T-cell (primary cell): Measurements from ENCODE around the gene AMIGO3. TPM values are rescaled to one million over a fixed set of nuclear protein-coding genes. Genes with fewer than 3 reads are reported as not detected.

Experiments used
- ATAC-seq, 4 experiments: fragments of 200-7000 bp in 3 of 4; fragments of 150-1000 bp in 1 of 4; cut with Tn5 transposase; replicated peaks in 1 of 4; 1 replicate in 3 of 4; 2 replicates in 1 of 4; pipeline ENCODE4 v1.10.0; 2021; ENCODE audit warnings: moderate library complexity in 3 of 4, mild to moderate bottlenecking in 2 of 4, moderate number of reproducible peaks in 1 of 4
- CTCF ChIA-PET, 2 donors: fragments of 300-600 bp; sonication (Branson Sonifier 250); formaldehyde crosslinking; loops; one replicate each; lab custom pipeline; 2022; ENCODE audit warnings: antibody characterized with exemption in 2 of 2; lab: Charles Lee
- POLR2A ChIA-PET, 2 donors: fragments of 300-600 bp; sonication (Branson Sonifier 250); formaldehyde crosslinking; loops; one replicate each; lab custom pipeline; 2022; ENCODE audit warnings: antibody characterized with exemption in 2 of 2; lab: Charles Lee
- DNase-seq, 35 experiments: peaks; one replicate each; pipeline versions ENCODE4 v3.0.0 to v3.0.0-alpha.2; 2013 to 2023
- H3K27ac ChIP-seq: one replicate; pipeline ENCODE4 v1.5.1; 2013; ENCODE audit warnings: low read length
- H3K27me3 ChIP-seq, 2 experiments: replicated peaks in 1 of 2; 1 replicate in 1 of 2; 2 replicates in 1 of 2; pipeline versions ENCODE4 v1.6.1 to v1.7.0; 2013; ENCODE audit warnings: low read length in 1 of 2, mixed read lengths in 1 of 2; ENCODE audit not compliant: control insufficient read depth in 2 of 2, insufficient read depth in 2 of 2; ENCODE audit errors: extremely low read depth in 1 of 2
- H3K36me3 ChIP-seq, 2 donors: 1 replicate in 1 of 2; 2 replicates in 1 of 2; pipeline versions ENCODE4 v1.6.1 to v1.7.0; 2013; ENCODE audit warnings: low read length in 1 of 2; ENCODE audit not compliant: control insufficient read depth in 2 of 2, insufficient read depth in 1 of 2; ENCODE audit errors: extremely low read depth in 1 of 2
- H3K4me1 ChIP-seq, 2 experiments: 1 replicate in 1 of 2; 2 replicates in 1 of 2; pipeline versions ENCODE4 v1.6.1 to v1.7.0; 2013; ENCODE audit warnings: low read length in 2 of 2, mixed read lengths in 1 of 2; ENCODE audit not compliant: insufficient read depth in 2 of 2, control insufficient read depth in 1 of 2; ENCODE audit errors: extremely low read depth in 1 of 2
- H3K4me3 ChIP-seq, 2 donors: 1 replicate in 1 of 2; 2 replicates in 1 of 2; pipeline versions ENCODE4 v1.5.1 to v1.7.0; 2013; ENCODE audit warnings: mild to moderate bottlenecking in 2 of 2, low read length in 1 of 2, moderate library complexity in 1 of 2; ENCODE audit not compliant: control insufficient read depth in 1 of 2; ENCODE audit errors: extremely low read depth in 1 of 2
- H3K9me3 ChIP-seq: 2 replicates; pipeline ENCODE4 v1.7.0; 2013
- H3K27ac Mint-ChIP-seq, 2 donors: one replicate each; pipeline ENCODE4 v1.8.0; 2020 to 2021; ENCODE audit warnings: mild to moderate bottlenecking in 2 of 2, mixed read lengths in 2 of 2
- H3K27me3 Mint-ChIP-seq, 2 donors: one replicate each; pipeline ENCODE4 v1.8.0; 2021 to 2022; ENCODE audit warnings: mixed read lengths in 2 of 2
- H3K36me3 Mint-ChIP-seq: one replicate; pipeline ENCODE4 v1.8.0; 2021; ENCODE audit warnings: mixed read lengths
- H3K4me1 Mint-ChIP-seq, 3 donors: one replicate each; pipeline ENCODE4 v1.8.0; 2020 to 2022; ENCODE audit warnings: mixed read lengths in 3 of 3, mild to moderate bottlenecking in 1 of 3
- H3K4me3 Mint-ChIP-seq, 3 donors: one replicate each; pipeline ENCODE4 v1.8.0; 2020 to 2022; ENCODE audit warnings: mild to moderate bottlenecking in 3 of 3, mixed read lengths in 3 of 3, moderate library complexity in 3 of 3
- H3K9me3 Mint-ChIP-seq, 3 donors: one replicate each; pipeline ENCODE4 v1.8.0; 2020 to 2022; ENCODE audit warnings: mixed read lengths in 3 of 3
- WGBS: methylation state at CpG from one replicate; pipeline ENCODE4 v1.1.5; 2013; ENCODE audit warnings: missing lambda C conversion rate; ENCODE audit not compliant: insufficient coverage; 5-methylcytosine and 5-hydroxymethylcytosine counted together
- total RNA-seq, 35 experiments: library from RNA in 6 of 35; stranded (reverse) in 6 of 35; fragments of 120-200 nt in 1 of 35; gene quantifications; one replicate each; pipeline versions ENCODE4 v1.2.1 to v1.2.4 and lab custom pipeline; 2013 to 2026

AMIGO3 gene
- total RNA-seq, 5 donors from 2014 or later (not counting 1 experiment from before 2014, with no cell fraction given): 0.20 to 1.4 (median 0.26) TPM; not detected in 2

- peaks cover 0 to under 1% of the 10 kb centered on the region in 2 experiments for H3K27me3 ChIP-seq
- ATAC-seq (no peak), DNase-seq (no peak)
- Mint-ChIP-seq H3K4me3 (no peak overlapping the region), H3K36me3 (peaks cover 38% of the 10 kb centered on the region), H3K4me1 (peaks cover 8 to 25% (median 23%) of the 10 kb centered on the region in 3 donors), H3K27ac (no peak overlapping the region), H3K9me3 (no peaks in the 10 kb centered on the region), H3K27me3 (peaks cover 0 to 1% of the 10 kb centered on the region in 2 donors)
- H3K4me3 ChIP-seq: no peak overlapping the region
- WGBS: 91% methylated on average over 4 of the region's 7 CpGs
- H3K36me3 ChIP-seq: peaks cover 17 to 83% of the 10 kb centered on the region in 2 donors
- CTCF ChIA-PET: no interaction called here
- POLR2A ChIA-PET: interaction anchor here in 1 of 2 donors (0.5 kb wide), 1 partner anchor 410 kb away, joined by 3 read pairs; no protein-coding TSS in a partner anchor
- peaks cover 2 to 23% of the 10 kb centered on the region in 2 experiments for H3K4me1 ChIP-seq
- no peaks in the 10 kb centered on the region for H3K9me3 ChIP-seq
- H3K27ac ChIP-seq: no peak overlapping the region
Observed at GRCh38 chr3:49680493-49681231, 38.8 kb downstream of the AMIGO3 start.

- Mint-ChIP-seq H3K4me1 (peaks cover 41 to 47% (median 44%) of the 10 kb centered on the region in 3 donors), H3K36me3 (peaks cover 33% of the 10 kb centered on the region), H3K4me3 (peak overlapping the region; percentile 25 to 93 (median 47)), H3K27me3 (no peaks in the 10 kb centered on the region), H3K9me3 (no peaks in the 10 kb centered on the region), H3K27ac (no peak overlapping the region)
- Histone ChIP-seq H3K9me3 (no peaks in the 10 kb centered on the region), H3K36me3 (peaks cover 7 to 54% of the 10 kb centered on the region in 2 donors), H3K27me3 (no peaks in the 10 kb centered on the region), H3K27ac (no peak overlapping the region), H3K4me1 (peaks cover 12 to 41% of the 10 kb centered on the region in 2 experiments), H3K4me3 (no peak overlapping the region)
- ATAC-seq: no peak
- 95% methylated on average over 11 of the region's 11 CpGs for WGBS
- DNase-seq: no peak
- ChIA-PET CTCF (interaction anchor here in 1 of 2 donors (1.7 kb wide), 1 partner anchor 136 kb away, joined by 7 read pairs; no protein-coding TSS in a partner anchor), POLR2A (no interaction called here)
Observed at GRCh38 chr3:49675912-49676311, 43.6 kb downstream of the AMIGO3 start.

- Mint-ChIP-seq H3K4me3 (peak overlapping the region; percentile 87 to 93 (median 90)), H3K27me3 (no peaks in the 10 kb centered on the region), H3K4me1 (peaks cover 41 to 42% (median 42%) of the 10 kb centered on the region in 3 donors), H3K36me3 (peaks cover 26% of the 10 kb centered on the region), H3K27ac (peak overlapping the region in 1 of 2 donors; percentile 73), H3K9me3 (no peaks in the 10 kb centered on the region)
- Histone ChIP-seq H3K9me3 (no peaks in the 10 kb centered on the region), H3K27ac (no peak overlapping the region), H3K4me3 (peak overlapping the region; percentile 63 to 80), H3K27me3 (no peaks in the 10 kb centered on the region), H3K36me3 (peaks cover 7 to 41% of the 10 kb centered on the region in 2 donors), H3K4me1 (peaks cover 12 to 41% of the 10 kb centered on the region in 2 experiments)
- 0% methylated on average over 24 of the region's 34 CpGs for WGBS
- POLR2A ChIA-PET: no interaction called here
- ATAC-seq (peak; percentile 4 to 7 (median 6)), DNase-seq (peak in 18 of 35 experiments; percentile 11 to 38 (median 22))
- CTCF ChIA-PET: no interaction called here
Observed at GRCh38 chr3:49674497-49674983, 44.9 kb downstream of the AMIGO3 start.

DNA sequence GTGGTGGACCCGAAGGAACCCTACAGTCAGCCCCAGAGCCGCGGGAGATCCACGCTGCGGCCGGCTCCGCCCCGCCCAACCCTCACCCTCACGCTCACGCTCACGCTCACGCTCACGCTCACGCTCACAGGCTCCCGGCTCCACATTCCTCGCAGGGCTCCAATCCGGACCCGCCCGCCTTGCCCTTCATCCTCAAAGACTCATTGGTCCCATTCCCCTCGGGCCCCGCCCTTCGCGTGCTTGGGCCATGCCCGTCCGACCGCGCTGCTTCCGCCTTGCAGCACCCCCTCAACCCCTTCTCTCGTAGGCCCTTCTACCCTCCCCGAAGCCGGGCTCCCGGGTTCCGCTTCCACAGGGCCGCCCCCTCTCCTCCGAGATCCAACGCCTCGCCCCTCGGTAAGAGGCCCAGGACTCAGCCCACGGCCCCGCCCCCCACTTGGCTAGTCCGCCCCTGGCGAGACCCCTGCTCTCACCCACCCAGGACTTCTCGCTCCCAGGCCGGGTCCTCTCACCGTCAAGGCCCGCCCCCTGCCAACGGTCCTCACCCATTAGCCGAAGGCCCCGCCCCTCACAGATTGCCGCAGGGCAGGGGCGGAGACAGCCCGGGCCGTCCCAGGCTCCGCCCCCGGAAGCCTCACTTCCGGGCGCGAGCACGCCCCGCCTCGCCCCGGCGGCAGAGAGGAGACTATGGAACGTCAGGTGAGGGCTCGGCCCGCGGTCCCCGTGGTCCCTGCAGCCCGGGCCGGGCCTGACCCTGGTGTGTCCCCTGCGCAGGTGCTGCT is 45.6 kb downstream of the AMIGO3 start, which contains the start of gene APEH:
Gene APEH, plus strand, starts transcription at position 637 of the 782 bp plus-strand sequence. Its CDS starts 51 bp downstream, at position 688.
- under 1% methylated on average over 70 of the region's 71 CpGs for WGBS
- Mint-ChIP-seq H3K9me3 (no peaks in the 10 kb centered on the region), H3K27me3 (no peaks in the 10 kb centered on the region)

GRCh38 chr3:49673121-49673714 is 46.3 kb downstream of the AMIGO3 start:
- POLR2A ChIA-PET: interaction anchor here in 1 of 2 donors (0.7 kb wide), 2 partner anchors 134 to 351 kb away, joined by 3 to 12 read pairs; no protein-coding TSS in a partner anchor
- peaks cover 7 to 27% of the 10 kb centered on the region in 2 donors for H3K36me3 ChIP-seq
- CTCF ChIA-PET: interaction anchor here (0.6 to 3.3 kb wide), 6 partner anchors 22 to 257 kb away, joined by 3 to 66 read pairs (median 12); no protein-coding TSS in a partner anchor
- Mint-ChIP-seq H3K36me3 (peaks cover 21% of the 10 kb centered on the region), H3K27ac (peak overlapping the region; percentile 93 to 97), H3K27me3 (no peaks in the 10 kb centered on the region), H3K4me1 (peaks cover 41 to 42% (median 41%) of the 10 kb centered on the region in 3 donors), H3K9me3 (no peaks in the 10 kb centered on the region), H3K4me3 (peak overlapping the region; percentile 87 to 93 (median 90))
- H3K27ac ChIP-seq: peak overlapping the region; percentile 90
- WGBS: 14% methylated on average over 17 of the region's 17 CpGs
- no peaks in the 10 kb centered on the region for H3K27me3 ChIP-seq
- H3K4me3 ChIP-seq: peak overlapping the region; percentile 63 to 80
- H3K4me1 ChIP-seq: peaks cover 12 to 41% of the 10 kb centered on the region in 2 experiments
- DNase-seq: peak in 2 of 35 experiments; percentile 6 to 12
- ATAC-seq: no peak
- H3K9me3 ChIP-seq: no peaks in the 10 kb centered on the region

More for the DNA sequence above, 45.6 kb downstream of the AMIGO3 start, which contains the start of gene APEH:
- H3K4me3 ChIP-seq: peak within 1 kb of the TSS; percentile 63 to 80
- H3K27me3 ChIP-seq: no peaks in the 10 kb centered on the region
- Mint-ChIP-seq H3K36me3 (peaks cover 23% of the 10 kb centered on the region), H3K4me1 (peaks cover 41 to 42% (median 42%) of the 10 kb centered on the region in 3 donors), H3K27ac (peak within 1 kb of the TSS; percentile 93 to 97), H3K4me3 (peak within 1 kb of the TSS; percentile 87 to 93 (median 90))
- peak within 1 kb of the TSS; percentile 90 for H3K27ac ChIP-seq
- H3K9me3 ChIP-seq: no peaks in the 10 kb centered on the region
- peaks cover 7 to 34% of the 10 kb centered on the region in 2 donors for H3K36me3 ChIP-seq
- ATAC-seq: peak; percentile 85 to 89 (median 86)
- ChIA-PET CTCF (interaction anchor here (3.2 to 3.3 kb wide), 2 partner anchors 134 kb away, joined by 33 to 66 read pairs; no protein-coding TSS in a partner anchor), POLR2A (interaction anchor here in 1 of 2 donors (0.7 kb wide), 1 partner anchor 134 kb away, joined by 3 read pairs; no protein-coding TSS in a partner anchor)
- DNase-seq: peak; percentile 91 to 99 (median 95)
- peaks cover 12 to 41% of the 10 kb centered on the region in 2 experiments for H3K4me1 ChIP-seq
